Stimulated activated CD4-positive, alpha-beta T cell treated with anti-CD3 and anti-CD28 coated beads, Interleukin-1b, Interleukin-23, amount 100 ng/mL, for 4 hours (primary cell): Measurements from ENCODE around the gene IL1B.

Experiments used
- DNase-seq, 2 donors: peaks; one replicate each; pipeline ENCODE4 v3.0.0-alpha.2; 2020; ENCODE audit warnings: low read depth in 2 of 2

Gene IL1B

DNA sequence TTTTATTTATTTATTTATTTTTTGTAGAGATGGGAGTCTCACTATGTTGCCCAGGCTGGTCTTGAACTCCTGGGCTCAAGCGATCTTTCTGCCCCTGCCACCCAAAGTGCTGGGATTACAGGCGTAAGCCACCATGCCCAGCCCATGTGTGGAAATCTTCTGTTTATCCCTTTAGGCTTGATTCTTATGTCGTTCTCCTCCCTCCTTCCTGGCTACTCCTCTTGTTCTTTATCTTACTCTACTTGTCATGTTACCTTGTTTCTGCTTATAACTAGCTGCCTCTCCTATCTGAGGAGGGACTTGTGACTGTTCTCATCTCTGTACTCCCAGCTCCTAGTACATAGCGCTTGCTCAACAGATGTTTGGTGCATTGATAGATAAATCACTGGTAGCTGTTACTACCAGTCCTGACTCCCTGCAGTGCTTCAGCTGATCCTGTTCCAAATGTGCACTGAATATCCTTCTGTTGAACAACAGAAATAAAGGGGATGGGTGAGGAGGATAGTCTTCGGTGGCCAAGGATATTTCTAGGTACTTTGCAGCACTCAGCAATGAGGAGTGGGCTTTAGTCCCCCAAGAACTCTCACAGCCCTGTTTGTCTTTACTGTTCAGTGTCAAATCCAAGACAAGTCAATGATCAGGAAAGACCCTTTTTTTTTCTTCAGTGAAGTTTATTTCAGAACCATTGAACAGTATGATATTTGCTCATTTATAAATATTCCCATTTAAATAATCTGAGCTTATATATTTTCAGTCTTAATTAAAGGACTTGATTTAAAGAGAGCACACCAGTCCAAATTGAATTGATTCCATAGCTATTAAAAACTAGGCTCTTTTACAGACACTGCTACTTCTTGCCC lies 7.2 kb downstream of the IL1B start:
- DNase-seq: no peak

DNA sequence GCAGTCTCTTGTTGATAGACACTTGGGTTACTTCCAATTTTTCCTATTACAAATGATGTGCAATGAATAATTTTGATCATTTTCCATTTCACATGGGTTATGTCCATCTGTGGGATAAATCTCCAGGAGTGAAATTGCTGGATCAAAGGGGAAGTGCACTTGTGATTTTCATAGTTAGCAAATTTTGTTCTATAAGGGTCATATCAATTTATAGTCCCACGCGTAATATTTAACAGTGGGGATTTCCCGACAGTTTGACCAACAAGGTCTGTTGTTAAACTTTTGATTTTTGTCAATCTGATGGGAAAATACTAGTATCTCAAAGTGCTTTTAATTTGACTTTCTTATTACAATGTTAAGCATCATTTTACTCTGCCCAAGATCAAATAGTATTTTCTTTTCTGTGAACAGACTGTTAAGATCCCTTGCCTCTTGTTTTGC lies 8.3 kb downstream of the IL1B start:
- DNase-seq: no peak

DNA sequence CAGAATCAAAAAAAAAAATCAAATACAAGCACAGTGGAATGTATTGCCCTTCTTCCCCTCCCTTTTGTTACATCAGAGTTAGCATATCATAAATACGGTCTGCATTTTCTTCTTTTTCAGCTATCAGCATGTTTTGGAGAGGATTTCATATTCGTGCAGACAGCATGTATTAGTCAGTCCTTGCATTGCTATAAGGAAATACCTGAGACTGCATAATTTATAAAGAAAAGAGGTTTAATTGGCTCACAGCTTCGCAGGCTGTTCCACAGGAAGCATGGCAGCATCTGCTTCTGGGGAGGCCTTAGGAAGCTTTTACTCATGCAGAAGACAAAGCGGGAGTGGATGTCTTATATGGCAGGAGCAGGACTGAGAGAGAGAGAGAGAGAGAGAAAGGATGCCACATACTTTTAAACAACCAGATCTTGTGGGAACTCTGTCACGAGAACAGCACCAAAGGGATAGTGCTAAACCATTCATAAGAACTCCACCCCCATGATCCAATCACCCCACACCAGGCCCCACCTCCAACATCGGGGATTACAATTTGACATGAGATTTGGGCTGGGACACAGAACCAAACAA lies 8.9 kb downstream of the IL1B start:
- DNase-seq: no peak

DNA sequence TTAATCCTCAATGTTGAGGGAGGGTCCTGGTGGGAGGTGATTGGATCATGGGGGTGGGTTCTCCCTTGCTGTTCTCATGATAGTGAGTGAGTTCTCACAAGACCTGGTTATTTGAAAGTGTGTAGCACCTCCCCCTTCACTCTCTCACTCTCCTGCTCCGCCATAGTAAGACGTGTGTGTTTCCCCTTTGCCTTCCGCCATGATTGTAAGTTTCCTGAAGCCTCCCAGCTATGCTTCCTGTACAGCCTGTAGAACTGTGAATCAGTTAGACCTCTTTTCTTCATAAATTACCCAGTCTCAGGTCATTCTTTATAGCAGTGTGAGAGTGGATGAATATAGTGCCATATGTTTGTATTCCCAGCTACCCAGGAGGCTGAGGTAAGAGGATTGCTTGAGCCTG lies 9.6 kb downstream of the IL1B start:
- no peak for DNase-seq

DNA sequence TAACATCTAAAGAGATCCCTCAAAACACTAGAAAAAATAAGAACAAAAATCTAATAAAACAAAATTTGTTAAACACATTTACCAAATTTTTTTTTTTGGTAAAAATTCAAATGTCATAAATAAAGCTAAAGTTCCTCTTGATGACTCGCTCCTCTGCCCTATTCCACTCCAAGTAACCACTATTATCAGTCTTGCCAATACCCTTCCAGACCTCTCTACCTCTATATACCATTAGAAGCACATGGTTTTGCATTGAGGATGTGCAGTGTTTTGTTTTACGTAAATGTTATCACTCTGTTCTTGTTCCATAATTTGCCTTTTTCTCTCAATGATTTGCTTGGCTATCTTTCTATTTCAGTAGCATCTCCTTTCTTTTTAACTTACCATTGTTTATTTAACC lies 10.9 kb downstream of the IL1B start:
- no peak for DNase-seq

DNA sequence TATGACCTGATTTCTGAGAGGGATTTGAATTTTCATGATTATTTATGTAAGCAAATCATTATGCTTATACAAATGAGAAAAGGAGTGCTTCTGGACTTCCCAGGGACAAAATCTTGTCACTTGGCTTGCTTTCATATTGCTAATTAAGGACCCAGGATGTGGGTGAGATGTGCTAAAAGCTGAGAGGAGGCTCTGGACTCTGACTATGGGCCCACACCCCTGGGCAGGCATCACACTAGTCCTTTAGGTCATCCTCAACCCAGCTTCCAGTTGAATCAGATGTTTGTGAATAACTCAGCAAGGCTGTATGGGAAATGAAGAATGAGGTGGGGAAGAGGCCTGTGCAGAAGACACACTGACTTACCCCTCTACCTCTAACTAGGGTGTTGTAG lies 11.9 kb downstream of the IL1B start:
- DNase-seq: no peak

DNA sequence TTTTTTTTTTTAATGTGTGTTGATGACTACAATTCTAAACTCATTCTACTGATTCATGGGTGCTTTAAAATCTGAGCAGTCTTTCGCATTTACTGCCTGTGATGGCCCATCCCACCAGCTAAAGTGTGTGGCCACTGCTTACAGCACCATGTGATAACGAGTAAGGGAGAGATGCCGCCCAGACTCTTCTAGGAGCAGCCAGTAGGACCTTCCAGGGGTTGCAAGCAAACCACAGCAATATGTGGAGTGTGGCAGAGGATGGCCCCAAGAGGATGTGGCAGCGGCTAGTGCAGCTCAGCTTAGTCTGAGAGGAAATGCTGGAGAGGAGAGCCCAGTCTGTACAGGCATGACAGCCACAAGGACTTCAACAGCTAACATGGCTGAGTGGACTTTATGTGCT lies 14.9 kb downstream of the IL1B start:
- DNase-seq: no peak

DNA sequence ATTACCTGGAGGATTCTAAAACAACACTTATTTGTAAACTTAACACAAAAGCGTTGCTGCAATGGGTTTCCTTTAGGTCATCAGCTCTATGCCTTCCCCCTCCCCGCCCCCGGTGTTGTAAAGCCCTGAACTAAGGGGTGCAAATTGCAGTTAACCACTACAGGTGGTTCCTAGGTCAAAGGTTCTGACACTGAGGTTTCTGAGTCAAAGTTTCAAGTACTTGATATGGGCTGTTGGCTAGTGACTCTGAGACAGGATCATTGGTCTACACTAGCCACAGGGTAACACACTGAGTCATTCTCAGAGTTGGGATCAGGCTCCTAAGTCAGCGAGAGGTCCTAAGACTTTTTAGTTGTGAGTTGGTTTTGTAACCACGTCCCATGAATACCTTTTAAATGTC lies 15.4 kb downstream of the IL1B start:
- no peak for DNase-seq

DNA sequence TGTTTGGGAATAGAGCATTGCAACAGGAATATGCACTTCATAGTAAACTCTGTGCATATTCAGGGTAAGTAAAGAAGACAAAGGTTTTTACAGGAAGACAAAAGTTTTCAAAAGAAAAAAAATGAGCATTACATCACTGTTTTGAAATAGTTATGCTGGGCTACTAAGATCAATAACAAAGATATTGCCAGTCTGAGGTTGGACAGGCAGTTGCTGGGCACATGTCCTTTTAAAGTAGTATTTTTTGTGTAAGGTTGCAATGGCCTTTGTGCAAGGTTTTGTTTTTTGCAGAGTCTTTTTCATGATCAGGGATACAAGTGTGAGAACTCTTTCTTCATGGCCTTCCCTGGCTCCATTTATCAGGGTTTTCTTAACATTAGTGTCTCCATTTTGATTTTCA lies 16.2 kb downstream of the IL1B start:
- DNase-seq: no peak

DNA sequence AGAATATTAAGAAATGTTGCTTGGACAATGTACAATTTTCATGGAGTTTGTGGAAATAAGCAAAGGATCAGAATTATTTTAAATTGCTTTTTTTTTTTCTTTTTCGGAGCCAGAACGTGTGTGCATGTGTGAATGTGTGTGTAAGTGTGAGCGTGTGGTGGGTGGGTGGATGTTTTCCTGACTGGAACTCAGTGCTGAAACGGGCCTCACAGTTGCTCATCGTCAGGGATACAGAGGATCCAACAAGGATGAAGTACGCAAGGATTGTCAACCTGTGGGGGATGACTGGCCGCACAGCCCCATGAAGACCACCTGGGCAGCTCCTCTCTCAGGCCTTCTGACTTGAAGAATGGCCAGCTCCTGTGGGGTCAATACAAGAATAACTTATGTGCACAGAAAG lies 17.5 kb downstream of the IL1B start:
- DNase-seq: no peak

DNA sequence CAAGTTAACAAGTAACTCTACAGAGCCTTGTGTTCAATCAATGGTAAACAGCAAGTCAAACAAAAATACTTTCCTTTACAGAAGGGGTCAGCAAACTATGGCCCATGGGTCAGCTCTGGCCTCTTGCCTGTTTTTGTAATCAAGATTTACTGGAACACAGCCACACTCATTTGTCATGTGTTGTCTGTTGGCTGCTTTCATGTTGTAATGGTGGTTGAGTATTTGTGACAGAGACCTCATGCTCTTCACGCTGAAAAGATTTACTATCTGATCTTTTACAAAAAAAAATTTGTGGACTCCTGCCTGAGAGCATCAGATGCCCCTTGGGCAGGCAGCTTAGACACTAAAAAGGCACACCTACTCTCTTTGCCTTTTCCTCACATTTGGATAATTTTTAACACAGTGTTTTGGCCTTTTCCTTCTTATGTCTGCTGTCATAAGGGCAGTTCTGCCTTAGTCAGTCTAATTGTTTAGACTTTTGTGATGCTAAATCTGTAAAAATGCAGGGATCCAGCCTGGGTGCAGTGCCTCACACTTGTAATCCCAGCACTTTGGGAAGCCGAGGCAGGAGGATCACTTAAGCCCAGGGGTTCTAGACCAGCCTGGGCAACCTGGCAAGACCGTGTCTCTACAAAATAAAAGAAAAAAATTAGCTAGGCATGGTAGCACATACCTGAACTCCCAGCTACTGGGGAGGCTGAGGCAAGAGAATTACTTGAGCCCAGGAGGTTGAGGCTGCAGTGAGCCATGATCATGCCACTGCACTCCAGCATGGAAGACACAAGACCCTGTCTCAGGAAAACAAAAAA lies 18.3 kb downstream of the IL1B start:
- no peak for DNase-seq

DNA sequence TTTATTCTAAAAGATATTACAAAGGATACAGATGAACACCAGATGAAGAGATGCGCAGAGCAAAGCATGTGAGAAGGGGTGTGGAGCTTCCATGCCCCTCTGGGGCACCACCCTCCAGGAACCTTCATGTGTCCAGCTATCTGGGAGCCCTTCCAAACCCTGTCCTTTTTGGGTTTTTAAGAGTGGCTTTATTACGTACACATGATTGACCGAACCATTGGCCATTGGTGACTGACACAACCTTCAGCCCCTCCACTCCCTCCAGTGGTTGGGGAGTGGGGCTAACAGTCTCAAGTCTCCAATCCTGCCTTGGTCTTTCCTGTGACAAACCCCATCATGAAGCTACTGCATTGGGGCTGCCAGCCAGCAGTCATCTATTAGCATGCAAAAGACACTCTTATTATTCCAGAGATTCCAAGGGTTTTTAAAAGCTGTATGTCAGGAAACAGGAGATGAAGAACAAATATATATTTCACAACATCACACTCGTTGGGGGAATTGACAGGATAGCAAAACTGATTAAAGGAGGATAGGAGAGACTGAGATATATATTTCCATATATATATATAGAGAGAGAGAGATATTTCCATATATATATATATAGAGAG lies 19.4 kb downstream of the IL1B start:
- no peak for DNase-seq

DNA sequence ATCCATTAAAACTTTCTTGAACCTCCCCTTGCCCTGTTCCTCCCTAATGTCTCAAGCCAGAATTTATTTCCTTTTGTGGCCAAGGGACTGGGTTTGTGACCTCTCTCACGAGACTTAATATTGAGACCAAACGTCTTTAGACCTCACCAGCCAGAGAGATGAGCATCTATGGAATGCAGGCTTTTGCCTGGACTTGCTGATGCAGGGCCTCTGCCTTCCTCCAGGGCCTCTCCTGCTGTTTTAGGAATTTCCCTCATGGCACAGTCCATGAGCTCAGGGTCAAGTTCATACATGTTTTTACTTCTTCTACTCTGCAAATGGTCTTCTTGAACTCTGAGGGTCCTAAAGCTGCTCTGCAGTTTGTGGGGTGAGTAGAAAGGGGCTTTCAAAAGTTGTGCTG lies 22.3 kb downstream of the IL1B start:
- DNase-seq: no peak

DNA sequence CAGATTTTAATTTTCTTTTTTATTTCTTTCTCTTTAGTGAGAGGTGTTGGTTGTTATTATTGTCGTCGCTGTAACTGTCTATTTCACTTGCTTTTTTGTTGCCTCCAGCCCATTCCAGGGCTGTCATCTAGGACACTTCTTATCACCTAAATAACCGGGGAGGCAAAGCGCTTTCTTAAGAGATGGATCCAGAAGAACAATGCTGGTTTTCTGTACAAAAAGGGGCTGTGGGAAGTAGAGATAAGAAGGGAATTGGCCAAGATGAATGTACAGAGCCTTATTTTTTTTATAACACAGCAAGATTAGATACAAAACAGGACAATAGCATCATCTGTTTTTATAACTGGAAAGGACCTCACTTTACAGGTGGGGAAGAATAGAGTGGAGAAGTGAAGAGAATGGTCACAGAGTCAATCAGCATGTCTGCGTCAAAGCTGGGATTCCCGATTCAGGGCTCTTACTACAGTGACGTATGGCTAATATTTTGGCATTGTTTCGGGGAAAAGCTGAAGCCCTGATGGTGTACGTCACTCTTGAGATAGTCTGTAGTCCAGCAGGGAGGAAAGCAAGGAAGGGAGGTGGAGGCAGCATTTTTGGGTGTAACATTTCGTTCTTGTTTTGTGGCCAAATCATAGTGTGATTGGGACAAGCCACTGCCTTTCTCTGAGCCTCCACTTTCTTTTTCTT lies 23.2 kb downstream of the IL1B start:
- DNase-seq: no peak

DNA sequence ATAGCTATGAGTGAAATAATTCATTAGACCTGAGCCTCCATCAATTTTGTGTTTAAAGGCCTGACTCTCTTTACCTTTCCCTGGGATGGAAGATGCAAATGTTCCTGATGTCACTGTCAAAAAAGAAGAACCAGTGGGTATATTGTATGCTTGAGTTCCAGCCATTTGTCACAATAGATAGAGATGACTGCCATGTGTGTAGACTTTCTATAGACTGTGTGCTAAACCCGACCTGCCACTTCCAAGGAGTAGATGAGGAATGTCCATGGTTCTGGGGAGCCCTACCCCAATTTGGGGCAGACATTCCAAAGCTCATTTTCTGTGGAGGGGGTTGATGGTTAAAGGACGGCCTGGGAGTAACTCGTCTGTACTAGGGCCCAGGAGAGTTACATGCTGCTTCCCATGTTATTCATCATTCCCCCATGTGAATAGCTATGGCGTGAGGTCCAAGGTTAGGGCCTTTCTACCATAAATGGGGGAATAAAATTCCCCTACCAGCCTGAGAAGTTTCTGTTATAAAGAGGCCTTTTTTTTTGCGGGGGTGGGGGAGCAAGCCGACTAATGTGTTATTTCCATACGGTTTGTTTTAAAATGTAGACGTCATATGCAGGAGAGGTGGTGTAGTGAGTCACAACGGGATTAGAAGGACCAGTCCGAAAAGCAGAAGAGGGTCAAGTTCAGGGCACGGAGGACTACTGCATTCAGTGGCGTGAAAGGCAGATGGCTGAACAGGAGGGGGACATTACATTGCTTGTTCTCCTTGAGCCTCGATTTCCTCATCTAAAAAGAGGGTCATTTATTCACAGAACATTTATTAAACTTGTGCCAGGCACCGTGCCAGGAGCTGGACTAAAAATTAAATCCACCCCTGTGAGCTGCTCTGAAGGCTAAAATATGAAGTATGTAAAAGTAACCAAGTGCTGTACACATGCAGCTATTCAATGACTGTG lies 24.0 kb downstream of the IL1B start:
- DNase-seq: no peak

DNA sequence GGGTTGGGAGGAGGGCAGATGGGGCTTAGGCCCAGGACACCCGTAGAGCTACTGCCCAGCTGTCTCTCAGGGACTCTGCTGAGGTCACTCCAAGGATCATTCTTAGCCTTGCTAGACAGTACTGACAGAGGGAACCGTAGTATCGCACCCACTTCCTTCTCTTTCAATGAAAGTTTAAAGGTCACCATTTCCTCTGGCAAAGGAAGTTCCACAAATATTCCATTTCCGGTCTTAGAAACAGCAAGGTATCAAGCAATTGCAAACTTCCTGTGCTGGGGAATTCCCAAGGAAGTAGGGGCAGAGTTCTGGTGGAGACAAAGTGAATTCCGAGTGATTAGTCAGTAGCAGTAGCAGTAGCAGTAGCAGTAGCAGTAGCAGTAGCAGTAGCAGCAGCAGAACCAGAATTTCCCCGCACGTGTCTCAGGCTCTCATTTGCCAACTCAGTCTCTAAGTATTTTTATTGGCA lies 24.7 kb downstream of the IL1B start:
- no peak for DNase-seq

DNA sequence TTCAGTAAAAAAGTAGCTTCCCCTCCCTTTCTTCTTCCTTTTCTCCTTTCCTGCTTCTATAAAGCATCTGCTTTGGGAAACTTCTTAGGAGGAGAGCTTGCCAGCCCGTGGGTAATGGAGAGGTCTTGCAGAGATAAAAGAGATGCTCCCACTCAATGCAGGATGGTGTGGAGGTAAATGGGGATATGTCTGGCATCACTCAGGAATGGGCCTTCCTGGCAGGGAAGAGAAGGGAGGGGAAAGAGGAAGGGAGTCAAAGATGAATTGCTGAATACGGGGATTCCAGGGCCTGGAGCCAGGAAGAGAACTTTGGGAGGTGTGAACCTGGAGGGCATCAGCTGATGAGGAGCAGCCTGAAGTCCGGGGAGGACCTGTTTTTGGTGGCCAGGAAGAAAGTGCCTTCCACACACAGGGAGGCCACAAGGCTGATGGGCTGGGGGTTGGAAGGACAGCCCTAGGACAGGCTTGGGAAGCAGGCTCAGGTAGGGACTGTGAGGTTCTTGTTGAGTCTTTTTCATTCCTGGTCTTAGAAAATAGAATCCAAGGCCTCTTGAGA lies 25.2 kb downstream of the IL1B start:
- DNase-seq: no peak

DNA sequence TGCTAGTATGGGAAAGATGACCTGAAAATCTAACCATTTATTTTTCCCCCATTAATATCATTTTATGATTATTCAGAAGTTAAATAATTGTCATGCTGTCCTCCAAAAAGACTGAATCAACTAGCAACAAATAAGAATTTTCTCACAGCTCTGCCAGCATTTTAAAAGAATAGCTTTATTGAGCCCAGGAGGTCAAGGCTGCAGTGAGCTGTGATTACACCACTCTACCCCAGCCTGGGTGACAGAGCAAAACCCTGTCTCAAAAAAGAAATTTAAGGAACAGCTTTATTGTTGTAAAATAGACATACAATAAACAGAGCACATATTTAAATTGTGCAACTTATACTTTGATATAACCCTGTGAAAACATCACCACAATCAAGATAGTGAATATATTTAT lies 27.5 kb downstream of the IL1B start:
- no peak for DNase-seq

DNA sequence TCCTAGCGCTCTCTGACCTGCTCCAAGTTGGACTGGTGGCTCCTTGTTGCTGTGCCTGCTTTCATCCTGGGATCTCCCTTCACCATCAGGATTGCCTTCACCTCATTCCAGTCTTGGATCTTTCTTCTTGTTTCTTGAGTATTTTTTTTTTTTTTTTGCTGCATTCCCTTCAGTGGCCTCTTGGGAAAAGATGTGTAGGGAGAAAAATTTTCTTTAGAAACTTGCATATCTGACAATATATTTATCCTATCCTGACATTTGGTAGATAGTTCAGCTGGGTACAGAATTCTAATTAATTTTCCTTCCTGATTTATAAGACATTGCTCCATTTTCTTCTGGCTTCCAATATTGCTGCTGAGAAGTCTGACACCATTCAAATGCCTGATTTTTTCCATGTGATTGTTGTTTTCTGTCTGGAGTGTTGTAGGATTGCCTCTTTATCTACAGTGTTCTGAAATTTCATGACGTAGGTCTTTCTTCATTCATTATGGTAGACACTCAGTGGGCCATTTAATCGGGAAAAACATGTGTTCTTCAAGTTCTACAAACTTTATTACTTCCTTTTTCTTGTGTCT lies 29.3 kb downstream of the IL1B start:
- DNase-seq: no peak

DNA sequence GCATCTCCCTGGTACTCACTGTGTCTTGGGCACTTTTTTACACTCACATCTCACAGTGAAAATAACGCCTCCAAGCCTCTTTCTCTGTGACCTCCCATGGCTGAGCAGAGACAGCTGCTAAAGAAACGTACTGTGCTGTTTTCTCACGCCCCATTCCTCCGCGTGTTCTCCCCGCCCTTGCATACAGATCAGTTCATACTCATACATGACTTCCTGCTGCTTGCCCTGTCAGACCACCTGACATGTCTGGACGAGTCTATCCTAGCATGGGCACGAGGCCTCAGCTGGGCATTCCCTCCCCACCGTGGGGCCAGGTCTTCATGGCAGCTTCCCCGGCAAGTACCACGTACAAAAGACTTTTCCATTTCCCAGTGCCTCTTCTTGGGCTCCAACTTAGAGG lies 31.0 kb downstream of the IL1B start:
- no peak for DNase-seq
